ENCODE measurements around the gene MID1.
"Not testable (repeated sequence)": the region's sequence is repeated elsewhere in the genome, so short reads cannot be mapped to it uniquely, and the experiment has no call there.

The MID1 gene

GRCh38 chrX:10617186-10617998 is 3.0 kb downstream of the MID1 start:
- ATAC-seq (no peak), DNase-seq (no peak)

GRCh38 chrX:10615931-10616774 is 4.2 kb downstream of the MID1 start:
- no peak for DNase-seq
- ATAC-seq: no peak

GRCh38 chrX:10612215-10612614 is 8.2 kb downstream of the MID1 start:
- DNase-seq (no peak), ATAC-seq (no peak)

- ATAC-seq: no peak
Observed at GRCh38 chrX:10611441-10612090, 8.8 kb downstream of the MID1 start.

GRCh38 chrX:10608099-10608498 is 12.3 kb downstream of the MID1 start:
- ATAC-seq: no peak
- DNase-seq: no peak

More at GRCh38 chrX:10611441-10612090, 8.8 kb downstream of the MID1 start:
- no peak for DNase-seq

GRCh38 chrX:10607233-10607632 is 13.2 kb downstream of the MID1 start:
- DNase-seq (no peak), ATAC-seq (no peak)

- DNase-seq (no peak), ATAC-seq (no peak)
Observed at GRCh38 chrX:10603612-10604011, 16.8 kb downstream of the MID1 start.

GRCh38 chrX:10602646-10603045 is 17.7 kb downstream of the MID1 start:
- ATAC-seq: no peak
- no peak for DNase-seq

- DNase-seq (no peak), ATAC-seq (no peak)
Observed at GRCh38 chrX:10600479-10600878, 19.9 kb downstream of the MID1 start.

- no peak for DNase-seq
- ATAC-seq: no peak
Observed at GRCh38 chrX:10598540-10598939, 21.8 kb downstream of the MID1 start.

GRCh38 chrX:10597871-10598270 is 22.5 kb downstream of the MID1 start:
- DNase-seq: no peak
- ATAC-seq: no peak

- ATAC-seq (no peak), DNase-seq (no peak)
Observed at GRCh38 chrX:10591363-10592335, 28.7 kb downstream of the MID1 start.

- not testable (repeated sequence) for DNase-seq, ATAC-seq
Observed at GRCh38 chrX:10589787-10590186, 30.6 kb downstream of the MID1 start.

GRCh38 chrX:10589098-10589497 is 31.3 kb downstream of the MID1 start:
- ATAC-seq: no peak
- no peak for DNase-seq

GRCh38 chrX:10584882-10585281 is 35.5 kb downstream of the MID1 start:
- ATAC-seq, DNase-seq: not testable (repeated sequence)

GRCh38 chrX:10582945-10583344 is 37.4 kb downstream of the MID1 start:
- DNase-seq (no peak), ATAC-seq (no peak)

- no peak for ATAC-seq
- no peak for DNase-seq
Observed at GRCh38 chrX:10582215-10582733, 38.1 kb downstream of the MID1 start.

- ATAC-seq: no peak
- DNase-seq: no peak
Observed at GRCh38 chrX:10579112-10580011, 41.0 kb downstream of the MID1 start.

- no peak for ATAC-seq
- DNase-seq: no peak
Observed at GRCh38 chrX:10578527-10578926, 41.9 kb downstream of the MID1 start.

- ATAC-seq: no peak
Observed at GRCh38 chrX:10577853-10578252, 42.5 kb downstream of the MID1 start.

More at GRCh38 chrX:10577853-10578252, 42.5 kb downstream of the MID1 start:
- DNase-seq: no peak

Data from stimulated activated naive CD8-positive, alpha-beta T cell treated with anti-CD3 and anti-CD28 coated beads, Interleukin-15, Interleukin-2, amounts not matched to agents 100 U/mL and 50 U/mL, for 24 hours (primary cell).